A673 (cell line): ENCODE results near the gene PDCD1. TPM values are rescaled to one million over a fixed set of nuclear protein-coding genes. Genes with fewer than 3 reads are reported as not detected.

Source experiments
- BruUV-seq: library from RNA; stranded (reverse); fragments of 400-500 nt; replicated peaks from 2 replicates; lab custom pipeline; 2021; lab: Mats Ljungman, UMichigan
- CTCF ChIA-PET: fragments of 300-600 bp; sonication (Branson Sonifier 250); formaldehyde crosslinking; loops from one replicate; lab custom pipeline; 2022; ENCODE audit warnings: antibody characterized with exemption; lab: Charles Lee
- POLR2A ChIA-PET: fragments of 300-600 bp; sonication (Branson Sonifier 250); formaldehyde crosslinking; loops from one replicate; lab custom pipeline; 2022; ENCODE audit warnings: antibody characterized with exemption; ENCODE audit not compliant: low non-redundant PET; lab: Charles Lee
- DNase-seq: peaks from one replicate; pipeline ENCODE4 v3.0.0-alpha.2; 2015; ENCODE audit warnings: low spot score
- H3K27ac ChIP-seq: fragments of 200-600 bp; sonication (generic); 2 replicates; pipeline ENCODE4 v1.5.1; 2016; ENCODE audit warnings: mixed run types, low read depth, mild to moderate bottlenecking, mixed read lengths, antibody characterized with exemption, low read length; ENCODE audit not compliant: poor library complexity, severe bottlenecking
- H3K27me3 ChIP-seq: fragments of 200-600 bp; sonication (generic); replicated peaks from 2 replicates; pipeline ENCODE4 v1.6.1; 2017; ENCODE audit warnings: mixed run types, low read depth, mild to moderate bottlenecking, mixed read lengths, antibody characterized with exemption, low read length; ENCODE audit not compliant: insufficient read depth, poor library complexity
- H3K36me3 ChIP-seq: fragments of 200-600 bp; sonication (generic); 2 replicates; pipeline ENCODE4 v1.6.1; 2016; ENCODE audit warnings: mixed run types, mild to moderate bottlenecking, mixed read lengths, antibody characterized with exemption, low read length; ENCODE audit not compliant: insufficient read depth, poor library complexity, severe bottlenecking
- H3K4me1 ChIP-seq: fragments of 200-600 bp; sonication (generic); 2 replicates; pipeline ENCODE4 v1.6.1; 2017; ENCODE audit warnings: mixed run types, mild to moderate bottlenecking, mixed read lengths, antibody characterized with exemption, low read length; ENCODE audit not compliant: insufficient read depth, poor library complexity, severe bottlenecking
- H3K4me3 ChIP-seq: fragments of 200-600 bp; sonication (generic); 2 replicates; pipeline ENCODE4 v1.5.1; 2016; ENCODE audit warnings: low read depth, mixed run types, mild to moderate bottlenecking, mixed read lengths, low read length; ENCODE audit not compliant: poor library complexity, severe bottlenecking
- H3K9me3 ChIP-seq: fragments of 200-600 bp; sonication (generic); 2 replicates; pipeline ENCODE4 v1.6.1; 2016; ENCODE audit warnings: mixed run types, low read depth, mild to moderate bottlenecking, mixed read lengths, antibody characterized with exemption, low read length; ENCODE audit not compliant: poor library complexity, severe bottlenecking
- CTCF ChIP-seq: fragments of 300-800, 200-600 bp; sonication (generic); conservative IDR thresholded peaks from 2 replicates; pipeline ENCODE4 v1.5.1; 2017; ENCODE audit warnings: low read depth, mild to moderate bottlenecking, antibody characterized with exemption, low read length, moderate library complexity, mixed read lengths
- EZH2 ChIP-seq: fragments of 200-600 bp; sonication (generic); IDR thresholded peaks from 2 replicates; pipeline ENCODE4 v1.6.1; 2017; ENCODE audit warnings: borderline replicate concordance, low read depth, mild to moderate bottlenecking, mixed read lengths, antibody characterized with exemption, low read length; ENCODE audit not compliant: poor library complexity, severe bottlenecking
- intact Hi-C: fragments of 100-400 bp; cut with micrococcal nuclease; formaldehyde crosslinking; loops from one replicate; pipeline ENCODE4 v1.10.0; 2022; ENCODE audit not compliant: unreplicated experiment
- total RNA-seq: library from RNA; stranded (reverse); gene quantifications from 2 replicates; pipeline ENCODE4 v1.2.3, GENCODE V29; 2021

PDCD1 gene
- total RNA-seq, 1 experiment from 2014 or later = 0.34 TPM

- TF ChIP-seq EZH2 = no peak
- TF ChIP-seq CTCF = no peak
- Histone ChIP-seq H3K9me3 (no peaks in the 10 kb centered on the region), H3K36me3 (no peaks in the 10 kb centered on the region), H3K4me1 (peaks cover 14% of the 10 kb centered on the region), H3K4me3 (peak overlapping the region; percentile 48), H3K27ac (peak overlapping the region; percentile 86), H3K27me3 (no peaks in the 10 kb centered on the region)
- POLR2A ChIA-PET = interaction anchor here (0.6 kb wide), 1 partner anchor 10 kb away, joined by 3 read pairs; no protein-coding TSS in a partner anchor
- BruUV-seq = no TSS peak
- intact Hi-C loops = no loop called here
- CTCF ChIA-PET = interaction anchor here (0.7 kb wide), 1 partner anchor 16 kb away, joined by 6 read pairs; no protein-coding TSS in a partner anchor
- peak; percentile 75 for DNase-seq
Observed at GRCh38 chr2:241844066-241844728, 14.5 kb downstream of the PDCD1 start.

- no peaks in the 10 kb centered on the region for H3K9me3 ChIP-seq
- intact Hi-C loops = no loop called here
- no peaks in the 10 kb centered on the region for H3K27me3 ChIP-seq
- ChIA-PET CTCF (interaction anchor here (0.7 kb wide), 1 partner anchor 16 kb away, joined by 6 read pairs; no protein-coding TSS in a partner anchor), POLR2A (interaction anchor here (0.6 kb wide), 1 partner anchor 9 kb away, joined by 3 read pairs; no protein-coding TSS in a partner anchor)
- peaks cover 14% of the 10 kb centered on the region for H3K4me1 ChIP-seq
- H3K36me3 ChIP-seq = no peaks in the 10 kb centered on the region
- H3K27ac ChIP-seq = no peak overlapping the region
- no peak for DNase-seq
- TF ChIP-seq EZH2 = no peak
- TF ChIP-seq CTCF = no peak
- peak overlapping the region; percentile 48 for H3K4me3 ChIP-seq
- BruUV-seq = no TSS peak
Observed at GRCh38 chr2:241843321-241844065, 15.2 kb downstream of the PDCD1 start.

- CTCF ChIA-PET = no interaction called here
- Histone ChIP-seq H3K4me3 (no peak overlapping the region), H3K9me3 (no peaks in the 10 kb centered on the region), H3K27ac (no peak overlapping the region), H3K27me3 (no peaks in the 10 kb centered on the region), H3K4me1 (peaks cover 14% of the 10 kb centered on the region), H3K36me3 (no peaks in the 10 kb centered on the region)
- POLR2A ChIA-PET = no interaction called here
- TF ChIP-seq EZH2 (no peak), CTCF (no peak)
- no peak for DNase-seq
- no TSS peak for BruUV-seq
- intact Hi-C loops = no loop called here
Observed at GRCh38 chr2:241842620-241843211, 16.0 kb downstream of the PDCD1 start.
